Measurements from ENCODE around the gene GTF2IRD1. TPM values are rescaled to one million over a fixed set of nuclear protein-coding genes. Genes with fewer than 3 reads are reported as not detected.
"Not testable (repeated sequence)": the region's sequence is repeated elsewhere in the genome, so short reads cannot be mapped to it uniquely, and the experiment has no call there.

The GTF2IRD1 gene
- total RNA-seq, 1 experiment from 2014 or later: 26.6 TPM

- DNase-seq (ENCODE audit: extremely low read depth, low read depth): peak; percentile 40
Measured at GRCh38 chr7:74429153-74429747, 24.5 kb upstream of the GTF2IRD1 start.

DNA sequence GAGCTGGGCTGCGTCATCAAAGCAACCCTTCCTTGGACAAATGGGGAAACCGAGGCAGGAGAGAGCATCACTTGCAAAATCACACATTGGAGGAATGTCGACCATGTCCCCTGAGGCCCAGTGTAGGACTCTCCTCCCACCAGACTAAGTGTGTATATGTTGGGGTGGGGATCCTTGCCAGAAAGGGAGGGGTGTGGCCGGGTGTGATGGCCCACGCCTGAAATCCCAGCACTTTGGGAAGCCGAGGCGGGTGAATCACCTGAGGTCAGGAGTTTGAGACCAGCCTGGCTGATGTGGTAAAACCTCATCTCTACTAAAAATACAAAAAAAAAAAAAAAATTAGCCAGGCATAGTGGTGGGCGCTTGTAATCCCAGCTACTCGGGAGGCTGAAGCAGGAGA lies 23.3 kb upstream of the GTF2IRD1 start:
- not testable (repeated sequence) for DNase-seq (ENCODE audit: extremely low read depth, low read depth)

DNA sequence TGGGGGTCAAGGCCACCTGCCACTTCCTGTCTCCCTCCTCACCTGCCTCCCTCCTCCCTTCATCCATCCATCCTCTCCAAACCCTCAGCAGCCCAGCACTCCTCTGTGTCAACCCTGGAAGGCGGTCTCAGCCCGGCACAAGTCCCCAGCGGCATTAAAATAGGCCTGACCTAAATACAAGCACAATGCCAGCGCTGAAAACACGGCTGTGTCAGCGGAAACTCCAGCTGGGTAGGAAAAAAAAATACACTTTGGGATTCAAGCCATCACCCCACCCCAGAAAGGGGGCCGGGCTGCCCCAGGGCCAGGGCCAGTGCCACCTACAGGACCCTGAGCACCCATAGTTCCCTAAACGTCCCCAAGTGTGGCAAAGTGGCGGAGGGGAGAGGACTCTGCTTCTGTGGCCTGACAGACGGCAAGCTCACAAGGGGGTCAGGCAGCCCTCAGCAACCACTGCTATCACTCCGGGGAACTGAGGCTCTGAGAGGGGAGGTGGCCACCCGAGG lies 22.7 kb upstream of the GTF2IRD1 start:
- DNase-seq (ENCODE audit: extremely low read depth, low read depth): no peak

- DNase-seq (ENCODE audit: extremely low read depth, low read depth): not testable (repeated sequence)
Measured at GRCh38 chr7:74437291-74437571, 16.5 kb upstream of the GTF2IRD1 start.

- no peak for DNase-seq (ENCODE audit: extremely low read depth, low read depth)
Measured at GRCh38 chr7:74438327-74438726, 15.4 kb upstream of the GTF2IRD1 start.

DNA sequence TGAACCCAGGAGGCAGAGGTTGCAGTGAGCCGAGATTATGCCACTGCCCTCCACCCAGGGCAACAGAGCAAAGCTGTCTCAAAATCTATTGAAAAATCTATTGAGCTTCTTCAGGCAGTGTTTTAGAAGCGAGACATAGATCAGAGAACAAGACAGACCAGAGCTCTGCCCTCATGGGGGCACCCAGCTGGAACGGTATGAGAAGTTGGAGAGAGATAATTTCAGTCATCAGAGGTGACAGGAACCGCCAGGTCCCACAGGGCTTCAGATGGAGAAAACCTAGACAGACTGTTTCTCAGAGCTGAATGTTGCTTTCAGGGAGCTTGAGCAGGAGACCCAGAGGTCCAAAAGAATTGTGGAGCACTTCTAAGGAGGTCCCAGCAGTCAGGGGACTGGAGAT lies 14.2 kb upstream of the GTF2IRD1 start:
- no peak for DNase-seq (ENCODE audit: extremely low read depth, low read depth)

DNA sequence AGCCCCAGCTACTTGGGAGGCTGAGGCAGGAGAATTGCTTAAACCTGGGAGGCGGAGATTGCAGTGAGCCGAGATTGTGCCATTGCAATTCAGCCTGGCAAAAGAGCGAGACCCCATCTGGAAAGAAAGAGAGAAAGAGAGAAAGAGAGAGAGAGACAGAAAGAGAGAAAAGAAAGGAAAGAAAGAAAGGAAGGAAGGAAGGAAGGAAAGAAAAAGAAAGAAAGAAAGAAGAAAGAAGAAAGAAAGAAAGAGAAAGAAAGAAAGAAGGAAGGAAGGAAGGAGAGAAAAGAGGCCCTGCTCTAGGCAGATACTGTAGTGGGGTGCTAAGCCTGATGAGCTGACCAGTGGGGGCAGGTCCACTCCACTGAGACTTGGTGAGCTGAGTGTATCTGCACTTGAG lies 13.6 kb upstream of the GTF2IRD1 start:
- DNase-seq (ENCODE audit: extremely low read depth, low read depth): not testable (repeated sequence)

GRCh38 chr7:74441801-74442200 lies 11.9 kb upstream of the GTF2IRD1 start:
- DNase-seq (ENCODE audit: extremely low read depth, low read depth): no peak

GRCh38 chr7:74443543-74444247 lies 10.0 kb upstream of the GTF2IRD1 start:
- DNase-seq (ENCODE audit: extremely low read depth, low read depth): no peak

GRCh38 chr7:74449144-74449543 lies 4.6 kb upstream of the GTF2IRD1 start:
- no peak for DNase-seq (ENCODE audit: extremely low read depth, low read depth)

- peak; percentile 49 for DNase-seq (ENCODE audit: extremely low read depth, low read depth)
Measured at GRCh38 chr7:74449809-74450397, 3.8 kb upstream of the GTF2IRD1 start.

- no peak for DNase-seq (ENCODE audit: extremely low read depth, low read depth)
Measured at GRCh38 chr7:74452748-74453321, 871 bp upstream of the GTF2IRD1 start.

- no peak for DNase-seq (ENCODE audit: extremely low read depth, low read depth)
Measured at GRCh38 chr7:74454021-74454924, 567 bp downstream of the GTF2IRD1 start.

DNA sequence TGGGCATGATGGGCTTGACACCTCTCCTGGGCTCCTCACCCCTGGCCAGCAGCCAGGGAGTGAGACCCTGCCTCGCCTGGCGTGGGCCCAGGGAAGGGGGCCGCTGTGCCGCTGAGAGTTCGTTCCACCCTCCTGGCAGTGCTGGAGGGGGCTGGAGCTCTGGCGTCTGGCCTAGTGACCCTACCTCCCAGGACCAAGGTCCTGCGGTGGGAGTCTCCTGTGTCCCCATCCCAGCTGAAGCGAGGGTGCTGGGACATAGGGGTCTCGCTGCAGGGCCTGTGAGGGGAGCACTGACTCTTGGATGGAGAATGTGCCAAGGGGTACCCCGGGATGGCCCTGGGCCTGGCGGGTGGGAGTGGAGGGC lies 1.2 kb downstream of the GTF2IRD1 start:
- no peak for DNase-seq (ENCODE audit: extremely low read depth, low read depth)

- no peak for DNase-seq (ENCODE audit: extremely low read depth, low read depth)
Measured at GRCh38 chr7:74455291-74455804, 1.6 kb downstream of the GTF2IRD1 start.

- DNase-seq (ENCODE audit: extremely low read depth, low read depth): no peak
Measured at GRCh38 chr7:74455928-74456327, 2.2 kb downstream of the GTF2IRD1 start.

DNA sequence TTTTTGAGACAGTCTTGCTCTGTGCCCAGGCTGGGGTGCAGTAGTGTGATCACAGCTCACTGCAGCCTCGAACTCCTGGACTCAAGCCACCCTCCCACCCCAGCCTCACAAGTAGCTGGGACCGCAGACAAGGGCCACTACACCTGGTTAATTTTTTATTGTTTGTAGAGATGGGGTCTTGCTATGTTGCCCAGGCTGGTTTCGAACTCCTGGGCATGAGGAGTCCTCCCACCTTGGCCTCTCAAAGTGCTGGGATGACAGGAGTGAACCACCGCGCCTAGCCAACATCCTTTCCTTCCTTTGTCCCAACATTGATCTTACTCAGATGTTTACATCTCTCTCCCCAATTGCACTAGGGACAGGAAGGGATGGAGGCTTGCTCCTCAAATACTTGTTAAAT lies 3.3 kb downstream of the GTF2IRD1 start:
- no peak for DNase-seq (ENCODE audit: extremely low read depth, low read depth)

DNA sequence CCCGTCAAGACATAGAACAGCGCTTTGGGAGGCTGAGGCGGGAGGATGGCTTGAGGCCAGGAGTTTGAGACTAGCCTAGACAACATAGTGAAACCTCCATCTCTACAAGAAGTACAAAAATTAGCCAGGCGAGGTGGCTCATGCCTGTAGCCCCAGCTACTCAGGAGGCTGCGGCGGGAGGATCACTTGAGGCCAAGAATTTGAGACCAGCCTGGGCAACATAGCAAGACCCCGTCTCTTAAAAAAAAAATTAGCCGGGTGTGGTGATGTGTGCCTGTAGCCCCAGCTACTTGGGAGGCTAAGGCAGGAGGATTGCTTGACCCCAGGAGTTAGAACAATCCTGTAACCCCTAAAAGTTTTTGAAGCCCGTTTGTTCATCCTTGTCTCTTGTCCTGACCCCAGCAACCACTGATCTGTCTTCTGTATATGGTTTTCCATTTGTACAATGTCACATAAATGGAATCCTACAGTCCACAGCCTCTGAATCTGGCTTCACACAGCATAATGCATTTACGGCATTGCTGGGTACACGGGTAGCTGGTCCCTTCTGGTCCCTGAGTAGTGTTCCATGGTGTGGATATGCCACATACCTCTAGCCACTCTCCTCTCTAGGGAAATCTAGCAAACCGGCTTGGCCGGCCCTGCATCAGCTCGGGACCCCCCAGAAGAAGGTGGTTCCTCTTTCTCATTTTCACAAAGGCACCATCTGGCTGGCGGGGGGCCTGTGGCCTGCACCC lies 8.4 kb downstream of the GTF2IRD1 start:
- no peak for DNase-seq (ENCODE audit: extremely low read depth, low read depth)

GRCh38 chr7:74462707-74463100 lies 9.0 kb downstream of the GTF2IRD1 start:
- DNase-seq (ENCODE audit: extremely low read depth, low read depth): no peak

Measured in NCI-H460 (cell line).